GM23248 (cell line): ENCODE data around the gene MZB1. TPM values are rescaled to one million over a fixed set of nuclear protein-coding genes. Genes with fewer than 3 reads are reported as not detected.
A peak's percentile ranks its signal among the peaks of the same experiment; 100 is the strongest.

Experiments used
- DNase-seq: peaks from one replicate; pipeline ENCODE4 v3.0.0-alpha.2; 2015
- H2AFZ ChIP-seq: fragments of 200-600 bp; sonication (generic); 2 replicates; pipeline ENCODE4 v1.6.1; 2016; ENCODE audit warnings: antibody characterized with exemption
- H3F3A ChIP-seq: fragments of 200-600 bp; sonication (generic); 2 replicates; pipeline ENCODE4 v1.6.1; 2016; ENCODE audit warnings: mild to moderate bottlenecking, antibody characterized with exemption, mixed run types; ENCODE audit not compliant: insufficient read depth
- H3K27ac ChIP-seq: fragments of 200-600 bp; sonication (generic); 2 replicates; pipeline ENCODE4 v1.5.1; 2016; ENCODE audit warnings: mild to moderate bottlenecking
- H3K27me3 ChIP-seq: fragments of 200-600 bp; sonication (generic); replicated peaks from 2 replicates; pipeline ENCODE4 v1.6.1; 2016; ENCODE audit warnings: mild to moderate bottlenecking; ENCODE audit not compliant: insufficient read depth
- H3K36me3 ChIP-seq: fragments of 200-600 bp; sonication (generic); 2 replicates; pipeline ENCODE4 v1.6.1; 2016; ENCODE audit warnings: low read depth, mild to moderate bottlenecking
- H3K4me1 ChIP-seq: fragments of 200-600 bp; sonication (generic); 2 replicates; pipeline ENCODE4 v1.6.1; 2016; ENCODE audit warnings: mild to moderate bottlenecking; ENCODE audit not compliant: insufficient read depth
- H3K4me2 ChIP-seq: fragments of 200-600 bp; sonication (generic); one replicate; pipeline ENCODE4 v1.6.1; 2016; ENCODE audit warnings: mild to moderate bottlenecking; ENCODE audit not compliant: unreplicated experiment
- H3K4me3 ChIP-seq: fragments of 200-600 bp; sonication (generic); 2 replicates; pipeline ENCODE4 v1.5.1; 2016; ENCODE audit warnings: mild to moderate bottlenecking
- H3K79me2 ChIP-seq: fragments of 200-600 bp; sonication (generic); 2 replicates; pipeline ENCODE4 v1.6.1; 2016; ENCODE audit warnings: mild to moderate bottlenecking; ENCODE audit not compliant: insufficient read depth
- H3K9ac ChIP-seq: fragments of 200-600 bp; sonication (generic); 2 replicates; pipeline ENCODE4 v1.6.1; 2016; ENCODE audit warnings: mild to moderate bottlenecking
- H3K9me2 ChIP-seq: fragments of 200-600 bp; sonication (generic); 2 replicates; pipeline ENCODE4 v1.6.1; 2016; ENCODE audit warnings: mixed run types, mild to moderate bottlenecking, moderate library complexity; ENCODE audit not compliant: insufficient read depth
- H3K9me3 ChIP-seq: fragments of 200-600 bp; sonication (generic); one replicate; pipeline ENCODE4 v1.6.1; 2017; ENCODE audit warnings: low read depth
- H4K20me1 ChIP-seq: fragments of 200-600 bp; sonication (generic); 2 replicates; pipeline ENCODE4 v1.6.0; 2016; ENCODE audit not compliant: insufficient read depth
- EZH2 ChIP-seq: fragments of 200-600 bp; sonication (generic); IDR thresholded peaks from 2 replicates; pipeline ENCODE4 v1.6.1; 2018; ENCODE audit warnings: antibody characterized with exemption, mild to moderate bottlenecking; ENCODE audit not compliant: insufficient read depth, poor library complexity, severe bottlenecking
- EZH2phosphoT487 ChIP-seq: fragments of 200-600 bp; sonication (generic); IDR thresholded peaks from 2 replicates; pipeline ENCODE4 v1.6.1; 2018; ENCODE audit warnings: antibody characterized with exemption, moderate library complexity, mild to moderate bottlenecking, low read depth; ENCODE audit not compliant: insufficient read depth
- WGBS, 2 experiments: methylation state at CpG; one replicate each; pipeline ENCODE4 v1.1.6; 2015 to 2017; ENCODE audit warnings: low lambda C conversion rate in 2 of 2, low coverage in 1 of 2; ENCODE audit errors: missing lambda C conversion rate in 2 of 2; 5-methylcytosine and 5-hydroxymethylcytosine counted together
- in situ Hi-C: fragments of 300-500 bp; cut with MboI; formaldehyde crosslinking; loops from 2 replicates; pipeline ENCODE4 v1.15.0; 2020
- polyA plus RNA-seq: library from polyadenylated mRNA; unstranded; fragments of >200 nt; fragmentation: Nextera tagmentation; extraction: Ambion mirVana; gene quantifications from 2 replicates; pipeline ENCODE4 v1.2.1, GENCODE V29; 2016
- total RNA-seq: library from RNA; depleted of rRNA; stranded (reverse); fragments of >200 nt; shearing (Covaris generic); gene quantifications from 2 replicates; pipeline ENCODE4 v1.2.3, GENCODE V29; 2014

Gene MZB1
- total and polyA plus RNA-seq, 2 experiments from 2014 or later, result not detected

DNA sequence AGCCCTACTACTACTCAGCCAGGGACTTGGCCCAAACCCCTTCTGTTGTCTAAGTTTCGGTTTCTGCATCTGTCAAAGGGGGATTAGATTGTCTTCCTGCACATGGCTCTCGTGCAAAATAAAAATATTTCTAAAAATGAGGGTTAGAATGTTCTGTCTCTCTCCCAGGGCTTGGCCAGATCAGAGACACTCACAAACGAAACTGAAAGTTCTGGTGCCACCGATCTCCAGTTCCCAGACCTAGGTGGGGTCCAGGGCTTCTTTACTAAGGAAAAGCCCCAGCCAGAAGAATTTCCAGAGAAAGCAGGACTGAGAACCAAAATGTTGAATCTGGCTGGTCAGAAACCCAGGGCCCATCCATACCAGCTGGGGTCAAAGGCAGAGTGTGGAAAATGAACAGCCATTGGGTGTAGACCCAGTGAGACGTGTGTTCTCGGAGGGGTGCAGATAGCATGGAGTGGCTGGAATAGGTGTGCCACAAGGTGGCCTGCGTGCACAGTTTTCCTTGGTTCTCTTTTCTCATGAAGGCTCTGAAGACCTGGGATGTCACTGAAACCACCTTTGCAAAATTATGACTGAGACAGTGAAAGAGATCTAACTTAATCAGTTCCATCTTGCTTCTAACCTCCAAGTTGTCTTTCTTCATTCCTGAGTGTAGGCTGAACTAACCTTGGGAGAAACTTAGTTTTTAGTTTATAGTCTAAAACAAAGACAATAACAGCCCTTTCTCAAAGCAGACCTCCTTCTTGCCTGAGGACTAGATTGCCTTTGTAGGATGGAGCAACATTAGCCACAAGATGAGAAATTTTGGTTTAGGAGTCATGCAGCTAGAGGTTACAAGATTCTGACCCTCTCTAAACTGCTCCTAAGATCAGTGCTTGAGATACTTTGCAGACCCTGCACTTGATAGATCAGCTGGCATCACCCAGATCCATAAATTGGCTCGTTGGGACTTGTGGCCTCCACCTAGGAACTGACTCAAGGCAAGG, 4.4 kb downstream of the MZB1 start:
- peak; percentile 57 for DNase-seq
- 26 to 27% methylated on average over 8 of the region's 8 CpGs for WGBS, 2 experiments
- H3K79me2 ChIP-seq, result no peaks in the 10 kb centered on the region
- H3K36me3 ChIP-seq, result no peaks in the 10 kb centered on the region
- H3K9me2 ChIP-seq, result no peaks in the 10 kb centered on the region
- H3F3A ChIP-seq, result 0 out of 2 replicates have a peak, but pooled peaks cover 6% of the 10 kb centered on the region
- in situ Hi-C loops, result no loop called here
- no peaks in the 10 kb centered on the region for H3K9me3 ChIP-seq
- peak overlapping the region; percentile 37 for H3K27ac ChIP-seq
- no peaks in the 10 kb centered on the region for H4K20me1 ChIP-seq
- H3K27me3 ChIP-seq, result no peaks in the 10 kb centered on the region
- H3K9ac ChIP-seq, result peak overlapping the region; percentile 77
- peak overlapping the region; percentile 65 for H3K4me2 ChIP-seq
- H3K4me3 ChIP-seq, result peak overlapping the region; percentile 68
- peaks cover 7% of the 10 kb centered on the region; the same call in 1 of the 2 replicates for H3K4me1 ChIP-seq
- no peak for TF ChIP-seq EZH2
- no peak for TF ChIP-seq EZH2phosphoT487
- peak overlapping the region; percentile 92 for H2AFZ ChIP-seq

- H3F3A ChIP-seq, result 0 out of 2 replicates have a peak, but pooled peaks cover 6% of the 10 kb centered on the region
- H2AFZ ChIP-seq, result peak overlapping the region; percentile 92
- peak overlapping the region; percentile 65 for H3K4me2 ChIP-seq
- H3K4me1 ChIP-seq, result peaks cover 7% of the 10 kb centered on the region; the same call in 1 of the 2 replicates
- no peak overlapping the region for H3K27ac ChIP-seq
- H3K79me2 ChIP-seq, result no peaks in the 10 kb centered on the region
- H3K9ac ChIP-seq, result peak overlapping the region; percentile 77
- 82% methylated on average over 9 of the region's 9 CpGs for WGBS, 2 experiments
- in situ Hi-C loops, result no loop called here
- no peaks in the 10 kb centered on the region for H3K27me3 ChIP-seq
- H3K36me3 ChIP-seq, result no peaks in the 10 kb centered on the region
- no peaks in the 10 kb centered on the region for H3K9me3 ChIP-seq
- TF ChIP-seq EZH2phosphoT487 (no peak), EZH2 (no peak)
- DNase-seq, result no peak
- peak overlapping the region; percentile 68 for H3K4me3 ChIP-seq
- H3K9me2 ChIP-seq, result no peaks in the 10 kb centered on the region
- no peaks in the 10 kb centered on the region for H4K20me1 ChIP-seq
Observed at GRCh38 chr5:139384591-139385051, 5.1 kb downstream of the MZB1 start.

GRCh38 chr5:139383993-139384590, 5.6 kb downstream of the MZB1 start:
- Histone ChIP-seq H3K36me3 (no peaks in the 10 kb centered on the region), H3K9me2 (no peaks in the 10 kb centered on the region), H3K27me3 (no peaks in the 10 kb centered on the region), H3K4me3 (no peak overlapping the region), H2AFZ (no peak overlapping the region), H3K27ac (no peak overlapping the region), H3K9me3 (no peaks in the 10 kb centered on the region), H3K4me2 (no peak overlapping the region), H4K20me1 (no peaks in the 10 kb centered on the region), H3K4me1 (peaks cover 7% of the 10 kb centered on the region; the same call in 1 of the 2 replicates), H3K79me2 (no peaks in the 10 kb centered on the region), H3F3A (0 out of 2 replicates have a peak, but pooled peaks cover 6% of the 10 kb centered on the region), H3K9ac (no peak overlapping the region)
- TF ChIP-seq EZH2phosphoT487, result no peak
- TF ChIP-seq EZH2, result no peak
- DNase-seq, result no peak
- WGBS, 2 experiments, result 85 to 88% methylated on average over 7 of the region's 7 CpGs
- in situ Hi-C loops, result no loop called here

DNA sequence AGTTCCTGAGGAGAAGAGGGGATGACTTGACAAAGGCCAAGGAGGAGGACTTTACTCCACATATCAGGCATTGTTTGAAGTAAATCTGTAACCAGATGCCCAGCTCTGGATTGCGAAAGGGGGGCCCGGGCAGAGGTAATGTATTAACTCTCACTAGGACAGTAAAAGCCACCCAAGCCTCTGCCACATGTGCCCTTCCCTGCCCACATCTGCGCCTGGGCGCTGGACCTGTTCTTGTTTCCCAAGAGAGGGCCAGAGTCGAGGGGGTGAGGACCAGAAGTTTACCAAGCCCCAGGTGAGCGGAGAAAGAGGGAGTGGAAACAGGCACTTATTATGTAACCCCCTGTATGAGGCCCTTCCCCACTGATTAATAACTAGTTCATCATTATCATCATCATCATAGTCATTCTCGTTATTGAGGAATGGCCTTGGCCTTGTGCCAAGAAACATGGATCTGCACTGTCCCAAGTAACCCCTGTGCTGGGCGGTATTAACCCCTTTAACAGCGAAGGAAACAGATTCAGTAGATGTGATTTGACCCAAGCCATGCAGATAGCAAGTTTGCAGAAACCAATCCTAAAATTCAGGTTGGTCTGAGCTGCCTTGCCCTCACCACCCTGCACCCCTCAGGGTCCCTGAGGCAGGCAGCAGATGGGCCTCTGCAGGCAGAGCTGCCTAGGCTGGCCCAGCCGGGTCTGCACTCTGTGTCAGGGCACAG, 6.3 kb downstream of the MZB1 start, which contains the start of gene SLC23A1:
Gene SLC23A1 (minus strand): TSS at position 23 of the 718 bp plus-strand sequence. CDS start 44 bp downstream, outside the sequence.
- H3K4me3 ChIP-seq, result no peak within 1 kb of the TSS
- H3K79me2 ChIP-seq, result no peaks in the 10 kb centered on the region
- in situ Hi-C loops, result no loop called here
- peaks cover 7% of the 10 kb centered on the region; the same call in 1 of the 2 replicates for H3K4me1 ChIP-seq
- H4K20me1 ChIP-seq, result no peaks in the 10 kb centered on the region
- no peaks in the 10 kb centered on the region for H3K9me3 ChIP-seq
- no peak within 1 kb of the TSS for H3K27ac ChIP-seq
- H2AFZ ChIP-seq, result no peak within 1 kb of the TSS
- H3F3A ChIP-seq, result 0 out of 2 replicates have a peak, but pooled peaks cover 6% of the 10 kb centered on the region
- no peaks in the 10 kb centered on the region for H3K9me2 ChIP-seq
- peak; percentile 47 for DNase-seq
- 69 to 77% methylated on average over 10 of the region's 10 CpGs for WGBS, 2 experiments
- no peaks in the 10 kb centered on the region for H3K36me3 ChIP-seq
- H3K9ac ChIP-seq, result no peak within 1 kb of the TSS
- TF ChIP-seq EZH2 (no peak), EZH2phosphoT487 (no peak)
- no peaks in the 10 kb centered on the region for H3K27me3 ChIP-seq
- no peak within 1 kb of the TSS for H3K4me2 ChIP-seq
